Dermis lymphatic vessel endothelial cell (primary cell): ENCODE measurements around the gene ZFYVE21. TPM values are rescaled to one million over a fixed set of nuclear protein-coding genes. Genes with fewer than 3 reads are reported as not detected.

ENCODE experiments used
- total RNA-seq: library from RNA; depleted of rRNA; stranded (reverse); fragments of >200 nt; gene quantifications from 2 replicates; pipeline ENCODE4 v1.2.1, GENCODE V29; 2014

The ZFYVE21 gene
- 62.0 and 92.0 TPM in 2 replicates for total RNA-seq

DNA sequence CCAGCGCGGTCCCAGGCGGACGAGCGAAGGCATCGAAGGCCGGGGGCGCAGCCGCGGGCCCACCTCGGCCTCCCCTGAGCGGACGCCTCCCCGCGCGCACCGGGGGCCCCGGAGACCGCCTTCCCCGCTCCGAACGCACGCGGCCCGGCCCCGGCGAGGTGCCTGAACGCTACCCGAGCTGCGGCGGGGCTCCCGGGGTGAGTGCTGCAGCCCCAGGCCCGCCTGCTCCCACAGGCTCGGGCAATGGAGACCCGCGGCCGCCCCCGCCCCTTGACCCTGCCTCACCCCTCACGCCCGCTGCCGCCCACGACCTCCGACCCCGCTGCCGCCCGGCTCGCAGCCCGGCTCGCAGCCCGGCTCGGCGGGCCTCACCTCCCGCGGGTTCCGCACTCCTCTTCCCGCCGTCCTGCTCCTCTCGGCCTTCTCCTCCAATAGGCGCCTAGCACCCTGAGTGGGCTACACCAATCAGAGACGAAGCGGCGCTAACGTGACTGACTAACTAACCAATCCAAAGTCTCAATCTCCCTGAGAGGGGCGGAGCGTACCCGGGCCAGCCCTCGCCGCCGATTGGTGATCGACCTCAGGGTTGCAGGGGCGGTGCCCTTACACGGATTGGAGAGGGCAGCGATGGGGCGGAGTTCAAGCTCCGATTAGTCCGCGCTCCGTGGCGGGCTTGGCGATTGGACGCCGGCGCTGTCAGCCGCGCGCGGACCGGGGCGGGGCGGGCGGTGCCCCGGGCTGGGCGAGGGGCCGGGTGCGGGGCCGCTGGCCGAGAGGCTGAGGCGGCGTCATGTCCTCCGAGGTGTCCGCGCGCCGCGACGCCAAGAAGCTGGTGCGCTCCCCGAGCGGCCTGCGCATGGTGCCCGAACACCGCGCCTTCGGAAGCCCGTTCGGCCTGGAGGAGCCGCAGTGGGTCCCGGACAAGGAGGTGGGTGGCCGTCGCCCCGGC is at the start of gene ZFYVE21, which contains the start of gene XRCC3:
Gene ZFYVE21 (plus strand): TSS at position 759 of the 949 bp plus-strand sequence. CDS start 32 bp downstream, at position 791.
Gene XRCC3 (minus strand): TSS at position 400 of the 949 bp plus-strand sequence. CDS start 4,364 bp downstream, outside the sequence.

Other genes with a start within 250 kb of the ZFYVE21 start
- gene CKB, start 193.0 kb upstream of the ZFYVE21 start, total RNA-seq: 2.4 and 6.1 TPM in 2 replicates
- 3.6 and 4.4 TPM in 2 replicates for gene TRMT61A, start 186.6 kb upstream of the ZFYVE21 start, total RNA-seq
- gene BAG5, start 153.2 kb upstream of the ZFYVE21 start, total RNA-seq: 31.3 and 34.0 TPM in 2 replicates
- gene COA8, start 152.8 kb upstream of the ZFYVE21 start, total RNA-seq: 22.2 and 26.1 TPM in 2 replicates
- 140 and 153 TPM in 2 replicates for gene KLC1, start 86.6 kb upstream of the ZFYVE21 start, total RNA-seq
- 5.7 and 7.2 TPM in 2 replicates for gene XRCC3, start 359 bp upstream of the ZFYVE21 start, total RNA-seq
- 15.3 and 16.3 TPM in 2 replicates for gene PPP1R13B, start 131.8 kb downstream of the ZFYVE21 start, total RNA-seq
- gene TDRD9, start 212.6 kb downstream of the ZFYVE21 start, total RNA-seq: 2.3 and 3.2 TPM in 2 replicates
- 0.11 TPM in 1 of 2 replicates, not detected in the other for gene RD3L, start 226.7 kb downstream of the ZFYVE21 start, total RNA-seq